H1 (cell line): ENCODE results near the gene RIMBP2. TPM values are rescaled to one million over a fixed set of nuclear protein-coding genes. Genes with fewer than 3 reads are reported as not detected.

Source experiments
- KDM1A ChIP-seq: fragments of 200-600, 300-600 bp; sonication (generic); IDR thresholded peaks from 2 replicates; pipeline ENCODE4 v1.7.1; 2016; ENCODE audit warnings: mild to moderate bottlenecking, low read length, borderline replicate concordance
- POLR2AphosphoS5 ChIP-seq: IDR thresholded peaks from 2 replicates; pipeline ENCODE4 v1.6.1; 2011; ENCODE audit warnings: low read depth, low read length
- RAD21 ChIP-seq, 2 experiments: IDR thresholded peaks in 1 of 2; conservative IDR thresholded peaks in 1 of 2; 2 replicates each; pipeline ENCODE4 v1.6.1; 2011; ENCODE audit warnings: low read depth in 2 of 2, low read length in 2 of 2, improper control_type of control experiment in 1 of 2, inconsistent platforms in 1 of 2, mild to moderate bottlenecking in 1 of 2, moderate library complexity in 1 of 2
- SAP30 ChIP-seq: fragments of 300-600 bp; sonication (generic); IDR thresholded peaks from 2 replicates; pipeline ENCODE4 v1.7.1; 2012; ENCODE audit warnings: low read length, moderate library complexity, mild to moderate bottlenecking, inconsistent platforms; ENCODE audit not compliant: insufficient read depth, insufficient replicate concordance
- SIRT6 ChIP-seq: IDR thresholded peaks from one replicate; pipeline ENCODE4 v1.7.1; 2012; ENCODE audit warnings: low read length, inconsistent platforms
- SP4 ChIP-seq: IDR thresholded peaks from 2 replicates; pipeline ENCODE4 v1.6.1; 2012; ENCODE audit warnings: low read length, inconsistent platforms
- TAF1 ChIP-seq: IDR thresholded peaks from 2 replicates; pipeline ENCODE4 v1.6.1; 2011; ENCODE audit warnings: mild to moderate bottlenecking, low read depth, low read length
- TBP ChIP-seq: IDR thresholded peaks from 2 replicates; pipeline ENCODE4 v1.6.1; 2011; ENCODE audit warnings: low read depth, low read length, improper control_type of control experiment
- polyA plus RNA-seq, 7 experiments: library from polyadenylated mRNA; depleted of rRNA in 3 of 7; stranded (reverse) in 5 of 7; unstranded in 2 of 7; fragments of >200 nt in 5 of 7; fragments of 200-250 nt in 2 of 7; gene quantifications; 1 replicate in 5 of 7; 2 replicates in 1 of 7; 4 replicates in 1 of 7; pipeline versions ENCODE4 v1.2.1 to v1.2.3, GENCODE V29; 2011 to 2013; ENCODE audit warnings: missing spikeins in 2 of 7, mixed read lengths in 2 of 7
- total RNA-seq: library from RNA; stranded (reverse); fragmentation: NEBNext Ultra II Directional; extraction: Animal tissue kit (Norgen Biotek cat#: 25700); gene quantifications from 2 replicates; pipeline ENCODE4 v1.2.1, GENCODE V29; 2021

RIMBP2 gene
- total and polyA plus RNA-seq, 2 of the 8 experiments (the other 6 are each of a cell fraction or from before 2014, with no cell fraction given), result 0.18 to 0.65 TPM

- TF ChIP-seq TAF1, result no peak
- no peak for TF ChIP-seq POLR2AphosphoS5
- no peak for TF ChIP-seq SP4
- TF ChIP-seq SIRT6, result no peak
- no peak for TF ChIP-seq SAP30
- no peak for TF ChIP-seq RAD21 (IDR thresholded peaks at IDR 0.05 in 1 of 2, conservative IDR thresholded peaks at IDR 0.05 in 1 of 2; ENCODE audit: low read depth in 2 of 2, low read length in 2 of 2)
- TF ChIP-seq KDM1A, result no peak
- no peak for TF ChIP-seq TBP
Observed at GRCh38 chr12:130743176-130743575, 27.1 kb upstream of the RIMBP2 start (continued).
